LHCN-M2 (cell line): ENCODE results near the gene RAI2. TPM values are rescaled to one million over a fixed set of nuclear protein-coding genes. Genes with fewer than 3 reads are reported as not detected.

Source experiments
- DNase-seq: peaks from one replicate; pipeline ENCODE4 v3.0.0-alpha.2; 2012; ENCODE audit warnings: low read depth
- total RNA-seq: library from RNA; depleted of rRNA; stranded (reverse); fragments of >200 nt; gene quantifications from 2 replicates; pipeline ENCODE4 v1.2.3, GENCODE V29; 2014

RAI2 gene
- total RNA-seq, 1 experiment from 2014 or later, result 0.11 TPM

DNA sequence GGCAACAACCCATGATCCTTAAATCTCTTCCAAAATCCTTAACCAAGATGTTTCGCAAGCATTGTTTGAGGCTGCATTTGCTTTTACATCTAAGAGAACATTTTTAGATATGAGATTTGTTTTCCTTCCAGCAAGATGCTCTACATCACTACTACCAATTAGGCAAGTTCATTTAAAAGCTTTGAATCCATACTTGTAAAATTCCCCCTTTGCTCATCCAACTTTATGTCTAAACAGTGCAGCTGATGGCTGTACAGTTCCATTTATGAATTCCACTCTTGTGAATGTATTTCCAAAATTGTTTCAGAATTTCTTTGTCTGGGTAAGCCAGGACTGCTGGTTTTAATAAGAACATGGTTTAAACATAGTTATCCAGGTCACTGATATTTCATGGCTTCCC lies 31.5 kb downstream of the RAI2 start:
- no peak for DNase-seq

DNA sequence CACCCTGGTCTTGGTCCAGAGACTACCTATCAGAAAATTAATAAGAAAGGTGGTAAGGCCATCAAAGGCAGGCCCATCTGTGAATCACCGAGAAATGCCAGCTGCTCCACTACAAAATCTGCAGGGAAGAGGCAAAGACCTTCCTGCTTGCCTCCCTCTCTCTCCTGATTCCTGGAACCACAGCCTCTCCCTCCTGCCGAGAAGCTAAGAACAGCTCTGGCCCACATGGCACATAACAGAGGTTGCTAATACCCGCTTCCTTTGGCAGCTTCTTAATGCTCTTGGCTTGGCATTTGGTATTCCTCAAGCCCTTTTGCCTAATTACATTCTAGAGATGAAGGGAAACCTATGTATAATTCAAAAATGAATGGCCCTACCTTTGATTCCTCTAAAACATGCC lies 32.9 kb downstream of the RAI2 start:
- no peak for DNase-seq

DNA sequence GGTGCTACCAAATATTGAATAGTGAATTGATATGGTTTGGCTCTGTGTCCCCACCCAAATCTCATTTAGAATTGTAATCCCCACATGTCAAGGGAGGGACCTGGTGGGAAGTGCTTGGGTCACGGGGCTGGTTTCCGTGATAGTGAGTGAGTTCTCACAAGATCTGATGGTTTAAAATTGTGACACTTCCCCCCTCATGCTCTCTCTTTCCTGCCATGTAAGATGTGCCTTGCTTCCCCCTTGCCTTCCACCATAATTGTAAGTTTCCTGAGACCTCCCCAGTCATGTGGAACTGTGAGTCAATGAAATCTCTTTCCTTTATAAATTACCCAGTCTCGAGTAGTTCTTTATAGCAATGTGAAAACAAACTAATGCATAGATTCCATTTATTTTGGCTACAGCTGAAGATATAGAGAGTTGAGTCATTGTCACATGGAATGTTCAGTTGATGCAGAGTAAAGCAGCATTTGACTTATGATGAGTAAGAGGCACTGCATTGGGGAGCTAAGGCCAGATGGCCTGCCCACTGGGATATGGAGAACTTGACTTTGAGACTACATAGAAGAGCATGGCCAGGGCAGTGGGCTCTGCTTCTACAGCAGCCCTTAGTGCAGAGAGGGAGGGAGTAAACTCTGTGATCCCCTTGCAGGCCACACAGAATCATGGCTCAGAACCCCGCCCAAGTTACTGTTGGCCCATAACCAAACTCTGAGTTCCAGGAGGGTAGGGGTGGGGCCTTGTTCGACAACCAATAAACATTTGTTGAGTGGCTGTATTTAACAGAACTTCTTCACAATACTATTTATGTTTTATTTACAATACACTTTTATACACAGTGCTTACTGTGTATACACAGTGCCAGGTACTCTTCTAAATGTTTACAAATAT lies 34.2 kb downstream of the RAI2 start:
- DNase-seq, result no peak

DNA sequence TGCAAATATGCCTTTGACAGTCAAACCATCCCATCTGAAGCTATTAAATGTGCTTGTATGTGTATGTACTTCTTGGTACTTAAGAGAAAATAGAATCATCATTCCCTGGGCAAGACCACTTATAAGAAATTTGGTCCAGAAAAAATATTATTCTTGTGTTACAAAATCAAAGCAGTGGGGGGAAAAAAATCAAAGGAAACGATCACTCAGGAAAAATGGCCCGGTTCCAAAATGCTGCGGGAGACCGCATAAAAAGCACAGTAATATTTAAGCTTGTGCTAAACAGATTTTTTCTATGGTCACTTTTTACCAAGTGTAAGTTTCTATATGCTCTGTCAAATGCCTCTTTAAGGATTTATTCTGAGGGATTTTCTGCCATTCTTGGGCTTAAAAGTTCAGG lies 36.1 kb downstream of the RAI2 start:
- DNase-seq, result no peak

DNA sequence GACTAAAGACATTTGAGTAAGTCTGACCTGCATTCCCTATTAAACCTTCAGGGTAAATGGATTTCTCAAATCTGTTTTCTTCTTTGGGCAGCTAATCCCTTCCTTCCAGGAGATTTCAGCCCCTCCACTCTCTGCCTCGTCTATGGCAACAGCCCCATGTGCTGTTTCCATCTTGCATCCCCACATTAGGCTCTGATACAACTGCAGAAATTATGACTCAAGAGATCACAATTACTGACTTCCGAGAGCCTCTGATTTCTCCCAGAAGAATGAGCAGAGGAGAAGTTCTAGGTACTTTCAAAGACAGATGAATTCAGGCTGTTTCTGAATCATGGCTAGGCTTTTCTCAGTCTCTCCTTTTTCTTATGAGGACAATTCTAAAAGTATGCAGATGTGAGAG lies 38.7 kb downstream of the RAI2 start:
- DNase-seq, result no peak

DNA sequence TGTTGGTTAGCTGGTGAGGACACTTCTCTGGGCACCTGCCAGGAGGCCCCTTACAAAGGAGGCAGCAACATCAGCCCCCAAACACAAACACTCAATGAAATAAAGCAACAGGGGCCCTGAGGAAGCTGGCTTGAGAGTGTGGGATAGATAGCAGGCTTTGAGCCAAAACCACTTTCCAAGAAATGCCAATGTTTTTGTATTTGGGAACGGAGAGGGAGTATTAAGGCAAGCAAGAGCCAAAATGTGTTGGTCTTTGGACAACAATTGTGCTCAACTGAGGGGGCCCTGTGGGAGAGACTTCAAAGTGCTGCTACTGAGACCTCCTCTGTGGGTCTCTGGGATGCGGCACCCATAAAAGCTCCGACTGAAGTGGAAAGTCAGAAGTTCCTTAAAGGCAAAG lies 41.0 kb downstream of the RAI2 start:
- DNase-seq, result no peak

DNA sequence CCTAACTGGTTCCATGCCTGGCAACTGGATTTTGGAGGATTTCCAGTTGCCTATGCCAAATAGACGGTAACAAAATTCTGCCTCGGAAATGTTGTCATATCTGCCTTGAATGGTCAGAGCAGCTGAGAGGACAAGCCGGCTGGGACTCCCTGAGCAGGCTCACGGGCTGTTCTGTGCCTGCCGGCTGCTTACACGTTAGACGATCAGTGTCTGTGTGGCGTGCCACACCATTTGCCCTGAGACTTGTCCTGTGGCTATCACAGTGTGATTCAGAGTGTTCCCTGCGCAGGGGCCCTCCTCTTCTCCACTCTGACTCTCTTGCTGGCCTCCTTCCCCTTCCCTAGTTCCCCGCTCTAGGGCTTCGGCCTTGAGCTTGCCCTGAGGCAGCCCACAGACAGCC lies 42.4 kb downstream of the RAI2 start:
- DNase-seq, result no peak

DNA sequence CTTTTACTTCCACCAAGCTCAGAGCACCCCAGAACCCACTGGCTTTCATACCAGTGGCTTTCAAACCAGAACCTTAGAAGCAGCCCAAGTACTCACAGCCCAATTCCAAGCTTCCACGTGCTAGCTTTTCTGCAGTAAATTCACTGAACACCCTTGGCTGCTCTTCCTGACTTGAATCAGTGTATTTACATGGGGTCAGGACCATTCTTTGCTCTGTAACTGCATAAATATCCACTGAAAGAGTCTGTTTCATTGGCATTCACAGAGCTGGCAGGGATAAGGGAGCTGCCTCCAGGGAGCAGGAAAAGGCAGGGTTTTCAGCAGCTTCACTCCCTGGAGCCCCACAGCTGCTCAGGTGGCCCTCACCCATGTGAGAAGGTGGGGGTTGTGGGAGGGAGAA lies 43.8 kb downstream of the RAI2 start:
- no peak for DNase-seq

DNA sequence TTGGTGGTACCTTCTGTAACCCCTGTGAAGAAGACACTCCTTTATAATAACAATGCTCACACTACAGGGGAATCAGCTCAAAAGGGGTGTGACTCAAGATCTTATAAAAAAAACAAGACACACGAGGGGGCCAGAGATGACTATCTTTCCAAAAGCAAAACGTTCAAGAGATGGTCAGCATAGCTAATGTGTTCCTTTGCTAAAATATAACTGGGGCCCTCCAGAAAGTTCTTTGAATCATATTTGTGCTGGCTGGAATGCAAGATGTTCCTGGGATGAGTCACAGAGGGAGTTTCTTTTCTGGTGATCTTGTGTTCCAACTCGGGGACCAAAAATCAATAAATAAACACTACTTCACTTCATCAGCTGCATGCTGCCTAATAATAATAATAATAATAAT lies 46.5 kb downstream of the RAI2 start:
- DNase-seq, result peak; percentile 8

DNA sequence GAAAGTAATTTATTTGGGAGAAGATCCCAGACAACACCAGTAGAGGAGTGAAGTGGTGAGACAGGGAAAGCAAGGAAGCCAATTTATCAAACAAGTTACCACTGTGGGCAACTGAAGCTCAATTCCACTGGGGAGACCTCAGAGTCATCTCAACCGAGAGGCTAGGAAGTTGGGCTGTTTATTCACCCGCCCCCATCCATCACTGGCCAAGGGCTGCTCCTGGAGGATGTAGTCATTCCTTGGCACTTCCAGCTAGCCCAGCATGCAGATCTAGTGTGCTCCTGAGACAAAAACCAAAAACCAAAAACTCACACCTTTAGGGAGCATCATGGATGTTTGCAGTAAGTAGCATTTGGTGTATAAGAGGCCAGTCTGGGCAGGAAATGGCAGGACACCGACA lies 47.0 kb downstream of the RAI2 start:
- DNase-seq, result no peak

DNA sequence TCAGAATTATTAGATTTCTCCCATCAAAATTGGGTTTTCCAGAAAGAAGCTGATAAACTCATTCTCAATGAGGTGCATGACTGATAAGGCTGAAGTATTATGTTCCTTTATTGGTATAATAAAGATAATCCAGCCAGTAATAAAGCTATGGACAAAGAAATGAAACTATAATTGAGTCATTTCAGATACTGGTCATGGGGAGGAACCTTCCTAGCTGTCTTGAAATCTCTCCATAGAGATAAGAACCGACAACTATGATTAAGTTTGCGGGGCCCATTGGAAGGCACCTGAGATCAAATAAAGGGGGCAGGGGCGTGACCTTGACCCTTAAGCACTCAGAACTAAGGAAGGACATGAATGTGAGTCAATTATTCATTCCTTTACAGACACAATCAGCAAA lies 47.8 kb downstream of the RAI2 start:
- no peak for DNase-seq

DNA sequence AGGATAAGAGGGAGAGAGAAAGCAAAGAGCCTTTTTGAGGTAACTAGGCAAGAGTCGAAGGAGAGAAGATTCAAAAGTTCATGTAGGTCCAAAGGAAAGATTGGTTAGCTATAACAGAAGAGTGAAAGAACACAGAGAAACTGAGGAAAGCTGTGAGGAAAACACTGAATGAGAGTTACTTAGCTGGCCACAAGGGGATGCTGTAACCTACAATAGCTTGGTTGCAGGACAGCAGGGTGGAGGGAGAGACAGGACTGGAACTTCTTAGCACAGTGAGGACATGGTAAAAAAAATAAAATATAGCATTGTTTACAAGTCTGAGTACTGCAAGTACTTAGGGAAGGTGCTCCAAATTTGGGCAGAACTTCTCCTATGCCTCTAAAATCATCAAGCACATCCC lies 48.3 kb downstream of the RAI2 start:
- DNase-seq, result no peak

DNA sequence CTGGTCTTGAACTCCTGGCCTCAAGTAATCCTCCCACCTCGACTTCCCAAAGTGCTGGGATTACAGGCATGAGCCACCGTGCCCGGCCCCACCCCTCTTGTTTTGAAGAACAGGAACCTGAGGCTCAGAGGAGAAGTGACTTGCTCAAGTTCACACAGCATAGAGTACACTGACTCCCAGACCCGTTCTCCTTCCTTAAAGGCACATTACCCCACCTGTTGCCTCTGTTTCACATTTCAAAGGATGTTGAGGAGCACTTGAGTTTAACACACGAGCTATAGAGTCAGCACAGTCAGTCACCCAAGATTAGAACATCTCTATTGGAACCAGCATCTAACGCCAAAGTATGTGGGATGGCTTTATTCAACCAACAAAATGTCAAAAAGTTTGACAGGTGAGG lies 51.1 kb downstream of the RAI2 start:
- no peak for DNase-seq

DNA sequence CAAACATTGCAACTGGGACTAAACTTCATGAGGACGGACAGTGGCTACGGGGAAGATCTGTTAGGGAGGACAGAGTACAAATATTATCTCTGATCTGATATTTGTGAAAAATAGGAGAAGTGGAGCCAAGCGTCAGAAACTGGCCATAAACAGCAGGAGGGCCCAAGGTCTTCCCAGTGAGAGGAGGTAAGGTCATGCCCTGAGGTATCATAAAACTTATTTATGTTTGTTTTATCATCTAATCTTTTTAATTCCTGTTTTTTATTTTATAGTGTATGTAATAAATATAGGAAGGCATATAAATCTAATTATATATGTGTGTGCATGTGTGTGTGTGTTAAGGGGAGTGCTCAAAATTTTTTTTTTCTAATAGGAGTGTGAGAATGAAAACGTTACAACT lies 51.8 kb downstream of the RAI2 start:
- no peak for DNase-seq

DNA sequence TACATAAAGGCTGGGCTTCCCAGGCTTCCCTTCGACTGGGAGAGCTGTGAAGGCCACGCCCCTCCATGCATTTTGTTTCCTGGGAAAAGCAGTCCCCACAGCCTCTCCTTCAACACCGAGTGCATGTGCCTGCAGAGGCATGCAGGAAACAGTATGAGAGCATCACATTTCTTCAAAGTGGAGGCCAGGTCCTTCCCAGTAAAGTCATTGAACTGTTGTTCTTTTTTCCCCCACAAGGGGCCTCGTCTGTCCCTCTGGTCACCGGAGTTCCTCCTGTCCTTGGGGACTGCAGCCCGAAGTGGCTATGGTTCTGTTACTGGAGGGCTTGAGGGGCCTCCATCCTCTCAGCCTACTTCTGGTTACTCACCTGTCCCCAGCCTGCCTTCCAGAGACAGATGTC lies 56.0 kb downstream of the RAI2 start:
- DNase-seq, result no peak

DNA sequence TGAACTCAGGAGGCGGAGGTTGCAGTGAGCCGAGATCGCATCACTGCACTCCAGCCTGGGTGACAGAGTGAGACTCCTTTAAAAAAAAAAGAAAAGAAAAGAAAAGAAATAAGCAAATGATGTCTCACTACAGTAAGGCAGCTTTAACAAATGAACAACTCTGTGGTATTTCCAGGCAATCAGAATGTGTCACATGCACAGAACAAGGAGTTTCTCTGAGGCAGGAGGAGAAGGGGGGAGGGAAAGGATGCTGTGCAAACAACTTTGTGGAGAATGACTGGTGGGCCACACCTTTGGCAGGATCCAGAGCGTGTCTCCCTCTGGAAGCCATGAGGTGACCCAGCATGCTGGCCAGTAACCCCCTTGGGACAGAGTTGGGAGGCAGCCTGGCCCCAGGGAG lies 57.6 kb downstream of the RAI2 start:
- no peak for DNase-seq

DNA sequence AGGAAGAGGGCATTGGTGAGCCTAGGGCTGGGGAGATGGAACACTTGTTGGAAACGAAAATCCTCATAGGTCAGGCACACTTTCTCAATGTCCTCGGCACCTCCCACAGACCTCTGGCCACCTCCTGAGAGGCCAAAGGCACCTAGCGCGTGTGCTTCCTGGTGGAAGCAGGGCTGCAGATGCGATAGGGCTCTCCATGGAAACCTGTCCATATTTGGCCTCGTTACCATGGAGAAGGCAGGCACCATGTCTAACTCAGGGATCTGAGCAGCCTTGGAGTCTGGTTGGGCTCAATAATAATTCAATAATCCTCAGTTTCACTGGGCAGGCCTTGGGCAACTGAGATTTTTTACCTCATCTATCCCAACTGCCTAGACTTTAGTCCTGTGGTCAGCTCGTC lies 58.3 kb downstream of the RAI2 start:
- DNase-seq, result no peak

DNA sequence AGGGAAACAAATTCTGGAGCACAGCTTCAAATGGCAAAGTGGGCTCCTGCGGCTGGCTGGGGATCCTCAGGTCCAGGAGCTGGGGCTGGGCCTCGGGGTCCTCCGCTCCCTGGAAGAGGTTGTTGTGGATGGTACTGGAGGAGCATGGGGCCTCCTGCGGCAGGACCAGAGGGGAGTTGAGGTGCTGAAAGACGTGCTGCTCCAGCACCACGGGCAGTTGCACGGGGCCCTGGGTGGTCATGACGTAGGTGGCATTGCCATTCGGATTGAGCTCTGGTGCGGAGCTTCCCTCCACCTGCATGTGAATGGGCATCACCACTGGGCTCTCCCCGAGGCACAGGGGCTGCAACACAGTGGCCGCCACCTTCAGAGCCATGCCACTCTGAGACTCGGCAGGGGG lies 59.7 kb downstream of the RAI2 start:
- no peak for DNase-seq

DNA sequence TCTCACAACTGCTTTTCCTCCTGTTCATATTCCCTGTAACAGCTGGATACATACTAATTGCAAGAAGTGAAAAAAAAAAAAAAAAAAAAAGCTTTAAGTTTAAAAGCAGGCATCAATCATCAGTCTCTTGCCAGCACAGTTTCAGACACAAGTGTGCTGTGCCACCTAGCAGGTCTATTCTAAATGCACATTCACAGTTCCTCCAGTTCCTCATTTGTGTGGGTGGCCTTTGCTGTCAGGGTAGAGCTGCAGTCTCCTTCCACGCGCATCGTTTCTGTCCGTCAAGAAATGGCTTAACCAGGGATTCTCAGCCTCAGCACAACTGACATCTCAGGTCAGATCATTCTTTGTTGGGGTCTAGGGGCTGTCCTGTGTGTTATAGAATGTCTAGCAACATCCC lies 62.2 kb downstream of the RAI2 start:
- DNase-seq, result no peak

DNA sequence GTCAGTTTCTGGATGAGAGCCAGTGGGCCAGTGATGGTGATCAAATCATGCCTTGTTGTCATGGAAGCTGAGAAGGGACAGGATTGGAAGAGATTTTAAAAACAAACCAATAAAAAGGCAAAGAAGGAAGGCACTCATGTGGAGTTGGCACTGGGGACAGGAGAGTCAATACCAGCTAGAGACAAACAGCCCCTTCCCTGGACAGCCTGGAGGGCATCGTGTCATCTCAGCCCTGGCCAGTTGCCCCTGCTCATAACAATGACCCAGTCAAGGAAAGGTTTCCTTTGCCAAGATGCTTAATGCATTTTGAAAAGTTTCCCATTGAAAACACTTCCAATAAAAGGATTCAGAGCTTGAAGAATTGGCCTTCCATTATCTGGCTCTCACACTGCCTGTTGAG lies 68.3 kb downstream of the RAI2 start:
- DNase-seq, result no peak

DNA sequence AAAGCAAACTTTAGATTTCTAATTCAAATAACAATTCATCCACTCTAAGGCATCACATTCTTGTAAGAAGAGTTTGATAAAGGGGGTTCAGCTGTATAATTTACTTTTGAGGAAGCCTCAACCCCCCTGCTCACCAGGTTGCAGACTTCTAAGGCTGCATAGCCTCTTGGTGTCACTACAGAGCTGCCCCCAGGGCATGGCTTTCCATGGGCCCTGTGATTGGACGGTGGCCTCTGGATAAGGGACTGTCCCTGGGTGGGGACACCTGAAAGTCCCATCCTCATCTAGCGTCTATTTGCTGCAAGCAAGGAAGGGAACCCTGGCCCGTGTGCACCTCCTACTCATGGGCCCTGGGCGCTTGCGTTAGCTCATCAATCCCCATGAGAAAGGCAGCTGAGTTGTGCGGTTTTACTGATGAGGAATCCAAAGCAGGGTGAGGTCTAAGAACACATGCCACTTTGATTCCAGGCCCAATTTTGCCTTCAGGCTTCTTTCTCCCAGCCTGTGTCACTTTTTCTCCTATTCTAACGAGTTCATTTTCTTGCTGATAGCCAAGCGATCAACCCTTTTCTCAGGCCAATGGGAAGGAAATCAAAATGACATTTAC lies 72.0 kb downstream of the RAI2 start:
- DNase-seq, result no peak

DNA sequence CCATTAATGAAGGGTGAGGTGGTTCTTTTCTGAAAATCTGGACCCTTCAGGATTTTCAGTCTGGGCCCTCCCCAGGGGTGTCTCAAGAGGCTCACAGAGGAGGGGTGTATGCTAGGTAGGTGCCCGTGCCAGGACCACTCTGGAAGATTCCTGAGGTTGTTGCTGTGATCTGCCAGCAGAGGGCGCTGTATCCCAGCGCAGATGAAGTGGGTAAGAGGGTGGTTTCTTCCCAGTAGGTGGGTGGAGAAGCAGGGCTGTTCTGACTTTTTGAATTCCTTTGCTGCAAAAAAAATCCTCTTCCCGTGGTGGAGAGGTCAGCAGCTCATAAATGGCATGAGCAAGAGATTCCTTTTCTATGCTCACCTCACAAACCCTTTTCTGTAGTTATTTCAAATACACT lies 72.7 kb downstream of the RAI2 start:
- peak; percentile 7 for DNase-seq

DNA sequence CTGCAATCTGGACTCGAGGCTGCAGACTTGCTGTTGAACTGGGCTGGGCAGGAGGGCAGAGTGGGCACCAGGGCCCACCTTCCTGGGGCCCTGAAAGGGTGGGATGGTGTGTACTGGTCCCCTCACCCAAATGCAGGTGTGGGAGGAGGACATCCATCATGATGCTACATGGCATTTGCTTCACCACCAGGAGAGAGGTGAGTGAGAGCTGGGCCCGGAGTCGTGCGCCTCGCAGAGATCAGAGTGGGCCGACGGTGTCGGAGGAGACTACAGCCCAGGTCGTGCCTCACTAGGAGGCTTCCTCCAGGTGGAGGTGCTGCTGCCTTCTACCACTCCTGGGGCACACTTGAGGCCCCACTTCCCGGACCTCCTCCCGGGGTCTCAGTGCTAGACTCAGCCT lies 73.5 kb downstream of the RAI2 start:
- no peak for DNase-seq
